OCI-LY3 (cell line): Measurements from ENCODE around the gene RECK.

Experiments
- H2AFZ ChIP-seq: fragments of 200-600, 300-600 bp; shearing (Covaris generic); 2 replicates; pipeline ENCODE4 v1.6.0; 2014; ENCODE audit warnings: antibody characterized with exemption, low read depth, low read length
- H3K27ac ChIP-seq: fragments of 200-600, 300-600 bp; sonication (generic); 2 replicates; pipeline ENCODE4 v1.5.1; 2014; ENCODE audit warnings: mild to moderate bottlenecking, low read length, moderate library complexity, mixed read lengths
- H3K27me3 ChIP-seq: fragments of 200-600, 300-600 bp; sonication (generic); 2 replicates; pipeline ENCODE4 v1.6.1; 2014; ENCODE audit warnings: low read depth, low read length, mixed read lengths
- H3K36me3 ChIP-seq: fragments of 200-600, 300-600 bp; sonication (generic); replicated peaks from 2 replicates; pipeline ENCODE3; 2014; ENCODE audit warnings: low read depth, low read length, mixed read lengths
- H3K4me1 ChIP-seq: fragments of 300-600, 200-600 bp; sonication (generic); 2 replicates; pipeline ENCODE4 v1.6.1; 2014; ENCODE audit warnings: low read length, mixed read lengths
- H3K4me2 ChIP-seq: fragments of 200-600, 300-600 bp; sonication (generic); 2 replicates; pipeline ENCODE4 v1.6.1; 2014; ENCODE audit warnings: low read length, mixed read lengths
- H3K4me3 ChIP-seq: fragments of 300-600, 200-600 bp; sonication (generic); 2 replicates; pipeline ENCODE4 v1.5.1; 2014; ENCODE audit warnings: antibody characterized with exemption, mild to moderate bottlenecking, low read length, moderate library complexity
- H3K79me2 ChIP-seq: fragments of 300-600, 200-600 bp; shearing (Covaris generic); 2 replicates; pipeline ENCODE4 v1.6.1; 2014; ENCODE audit warnings: mild to moderate bottlenecking, low read length, mixed read lengths
- H3K9ac ChIP-seq: fragments of 300-600, 200-600 bp; shearing (Covaris generic); 2 replicates; pipeline ENCODE4 v1.6.0; 2014; ENCODE audit warnings: mild to moderate bottlenecking, low read length, moderate library complexity
- H3K9me3 ChIP-seq: fragments of 200-600, 300-600 bp; shearing (Covaris generic); 2 replicates; pipeline ENCODE4 v1.6.1; 2014; ENCODE audit warnings: low read length, mixed read lengths; ENCODE audit not compliant: insufficient read depth
- H4K20me1 ChIP-seq: fragments of 200-600, 300-600 bp; sonication (generic); 2 replicates; pipeline ENCODE4 v1.6.1; 2016; ENCODE audit warnings: low read length, mixed read lengths; ENCODE audit not compliant: insufficient read depth
- CTCF ChIP-seq: fragments of 200-600, 300-600 bp; sonication (generic); IDR thresholded peaks from 2 replicates; pipeline ENCODE4 v1.5.1; 2014; ENCODE audit warnings: antibody characterized with exemption, low read length, low read depth
- EZH2phosphoT487 ChIP-seq: fragments of 200-600 bp; shearing (Covaris generic); IDR thresholded peaks from 2 replicates; pipeline ENCODE4 v1.6.1; 2018; ENCODE audit warnings: antibody characterized with exemption, mixed run types, low read depth

Gene RECK

GRCh38 chr9:36063804-36064447 lies 27.2 kb downstream of the RECK start:
- Histone ChIP-seq H2AFZ (no peak overlapping the region), H3K4me1 (no peaks in the 10 kb centered on the region), H3K36me3 (no peaks in the 10 kb centered on the region), H3K9me3 (no peaks in the 10 kb centered on the region), H3K4me2 (no peak overlapping the region), H3K27me3 (no peaks in the 10 kb centered on the region), H3K9ac (no peak overlapping the region), H4K20me1 (no peaks in the 10 kb centered on the region), H3K4me3 (no peak overlapping the region), H3K27ac (no peak overlapping the region), H3K79me2 (no peaks in the 10 kb centered on the region)
- no peak for TF ChIP-seq CTCF
- no peak for TF ChIP-seq EZH2phosphoT487

DNA sequence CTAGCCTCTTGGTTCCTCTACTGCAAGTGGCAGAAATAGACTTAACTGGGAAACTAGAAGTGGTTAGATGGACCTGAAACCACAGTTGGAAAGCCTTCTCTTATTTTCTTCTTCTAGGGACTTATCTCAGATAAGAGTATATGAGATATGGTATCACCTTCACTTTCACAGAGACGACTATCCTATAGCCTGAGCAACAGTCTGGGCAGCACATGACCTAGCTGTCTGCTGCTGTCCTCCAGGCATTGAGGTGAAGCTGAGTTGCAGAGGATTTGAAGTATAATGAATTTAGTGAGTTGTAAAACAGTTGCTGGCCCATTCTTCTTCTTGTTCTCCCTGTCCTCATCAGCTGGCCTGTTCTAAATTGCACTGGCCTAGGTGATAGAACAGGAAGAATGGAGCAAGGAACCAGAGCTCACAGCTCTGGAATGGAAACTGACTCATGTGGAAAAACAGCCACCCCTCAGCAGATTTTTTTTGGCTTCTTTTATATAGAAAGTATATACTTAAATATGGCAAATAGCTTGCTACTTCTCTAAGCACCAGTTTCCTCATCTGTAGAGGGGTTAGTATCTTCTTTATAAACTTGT lies 27.8 kb downstream of the RECK start:
- Histone ChIP-seq H3K27ac (no peak overlapping the region), H3K4me2 (no peak overlapping the region), H3K9me3 (no peaks in the 10 kb centered on the region), H2AFZ (no peak overlapping the region), H3K9ac (no peak overlapping the region), H3K79me2 (no peaks in the 10 kb centered on the region), H4K20me1 (no peaks in the 10 kb centered on the region), H3K4me3 (no peak overlapping the region), H3K36me3 (no peaks in the 10 kb centered on the region), H3K4me1 (no peaks in the 10 kb centered on the region), H3K27me3 (no peaks in the 10 kb centered on the region)
- TF ChIP-seq EZH2phosphoT487 (no peak), CTCF (no peak)

DNA sequence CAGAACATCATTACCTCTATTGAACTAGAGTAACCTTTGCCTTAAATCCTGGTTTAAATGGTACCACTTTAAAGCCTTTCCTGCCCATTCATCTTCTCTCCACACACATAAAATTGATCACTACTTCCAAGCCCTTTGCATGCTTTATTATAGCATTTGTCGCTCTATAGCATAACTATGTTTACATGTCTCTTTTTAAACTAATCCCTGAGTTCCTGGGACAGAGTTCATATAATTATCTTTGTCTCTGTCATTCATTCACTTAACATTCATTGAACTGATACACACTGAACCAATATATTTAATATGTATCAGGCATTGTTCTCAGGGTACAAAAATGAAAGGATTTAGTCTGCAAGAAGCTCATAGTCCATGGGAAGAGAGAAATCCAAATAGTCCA lies 37.3 kb downstream of the RECK start:
- Histone ChIP-seq H3K27ac (no peak overlapping the region), H3K79me2 (no peaks in the 10 kb centered on the region)

More for the DNA sequence above, 37.3 kb downstream of the RECK start:
- no peaks in the 10 kb centered on the region for H4K20me1 ChIP-seq
- no peak overlapping the region for H3K9ac ChIP-seq
- no peak overlapping the region for H2AFZ ChIP-seq
- H3K9me3 ChIP-seq = no peaks in the 10 kb centered on the region
- H3K27me3 ChIP-seq = no peaks in the 10 kb centered on the region
- no peaks in the 10 kb centered on the region for H3K36me3 ChIP-seq
- no peak overlapping the region for H3K4me2 ChIP-seq
- no peaks in the 10 kb centered on the region for H3K4me1 ChIP-seq
- TF ChIP-seq EZH2phosphoT487 (no peak), CTCF (no peak)
- H3K4me3 ChIP-seq = no peak overlapping the region
